Neural cell (in vitro differentiated cells): Measurements from ENCODE around the gene HNRNPUL1. TPM values are rescaled to one million over a fixed set of nuclear protein-coding genes. Genes with fewer than 3 reads are reported as not detected.

ENCODE experiments used
- H2AFZ ChIP-seq: fragments of 200-600, 300-800 bp; sonication (generic), shearing (Covaris generic); 2 replicates; pipeline ENCODE4 v1.6.0; 2014; ENCODE audit warnings: low read depth, mild to moderate bottlenecking, antibody characterized with exemption, low read length, moderate library complexity
- H3F3A ChIP-seq: fragments of 200-600 bp; shearing (Covaris generic); 2 replicates; pipeline ENCODE4 v1.6.1; 2016; ENCODE audit warnings: mild to moderate bottlenecking, moderate library complexity, mixed read lengths, antibody characterized with exemption, low read length; ENCODE audit not compliant: insufficient read depth, poor library complexity, severe bottlenecking
- H3K27ac ChIP-seq: fragments of 200-600, 300-800 bp; sonication (generic), shearing (Covaris generic); 2 replicates; pipeline ENCODE4 v1.5.1; 2014; ENCODE audit warnings: mild to moderate bottlenecking, low read length, moderate library complexity
- H3K27me3 ChIP-seq: fragments of 300-800, 200-600 bp; sonication (generic), shearing (Covaris generic); 2 replicates; pipeline ENCODE4 v1.6.0; 2014; ENCODE audit warnings: mild to moderate bottlenecking, low read depth, low read length, moderate library complexity; ENCODE audit not compliant: insufficient read depth
- H3K36me3 ChIP-seq: fragments of 300-800, 200-600 bp; sonication (generic), shearing (Covaris generic); 2 replicates; pipeline ENCODE4 v1.5.1; 2014; ENCODE audit warnings: mild to moderate bottlenecking, antibody characterized with exemption, low read length, moderate library complexity; ENCODE audit not compliant: insufficient read depth
- H3K4me2 ChIP-seq: fragments of 300-800, 200-600 bp; sonication (generic), shearing (Covaris generic); 2 replicates; pipeline ENCODE4 v1.6.0; 2014; ENCODE audit warnings: mild to moderate bottlenecking, low read length
- H3K4me3 ChIP-seq: fragments of 300-800, 200-600 bp; sonication (generic), shearing (Covaris generic); 2 replicates; pipeline ENCODE4 v1.5.1; 2014; ENCODE audit warnings: mild to moderate bottlenecking, low read length, moderate library complexity
- H3K79me2 ChIP-seq: fragments of 200-600 bp; shearing (Covaris generic); replicated peaks from 2 replicates; pipeline ENCODE4 v1.6.0; 2014; ENCODE audit warnings: mild to moderate bottlenecking, low read length, moderate library complexity; ENCODE audit not compliant: insufficient read depth
- H3K9ac ChIP-seq: fragments of 300-800, 200-600 bp; sonication (generic), shearing (Covaris generic); 2 replicates; pipeline ENCODE4 v1.6.1; 2016; ENCODE audit warnings: mild to moderate bottlenecking, low read length, mixed read lengths
- H3K9me2 ChIP-seq: fragments of 200-600 bp; shearing (Covaris generic); 2 replicates; pipeline ENCODE4 v1.6.1; 2016; ENCODE audit warnings: mild to moderate bottlenecking, low read length, mixed read lengths; ENCODE audit not compliant: insufficient read depth
- H3K9me3 ChIP-seq: fragments of 200-600, 300-800 bp; sonication (generic), shearing (Covaris generic); 2 replicates; pipeline ENCODE4 v1.6.1; 2016; ENCODE audit warnings: mild to moderate bottlenecking, mixed run types, low read length, moderate library complexity, mixed read lengths
- H4K20me1 ChIP-seq: fragments of 200-600 bp; shearing (Covaris generic); 2 replicates; pipeline ENCODE4 v1.6.1; 2016; ENCODE audit warnings: mild to moderate bottlenecking, mixed run types; ENCODE audit not compliant: insufficient read depth
- CTCF ChIP-seq: fragments of 450-650 bp; IDR thresholded peaks from 2 replicates; pipeline ENCODE4 v1.5.1; 2014; ENCODE audit warnings: antibody characterized with exemption, mild to moderate bottlenecking, moderate library complexity; ENCODE audit not compliant: poor library complexity, severe bottlenecking
- EP300 ChIP-seq: fragments of 450-650 bp; conservative IDR thresholded peaks from 2 replicates; pipeline ENCODE4 v1.6.1; 2014; ENCODE audit warnings: antibody characterized with exemption, mild to moderate bottlenecking, moderate library complexity; ENCODE audit not compliant: poor library complexity, severe bottlenecking
- EZH2 ChIP-seq: fragments of 200-600, 300-800 bp; shearing (Covaris generic), sonication (generic); IDR thresholded peaks from 2 replicates; pipeline ENCODE4 v1.6.1; 2014; ENCODE audit warnings: antibody characterized with exemption, low read length, borderline replicate concordance, mild to moderate bottlenecking; ENCODE audit not compliant: insufficient read depth, poor library complexity, severe bottlenecking
- MXI1 ChIP-seq: fragments of 450-650 bp; conservative IDR thresholded peaks from 2 replicates; pipeline ENCODE4 v1.6.1; 2014; ENCODE audit warnings: antibody characterized with exemption, mild to moderate bottlenecking; ENCODE audit not compliant: poor library complexity, severe bottlenecking
- POLR2AphosphoS5 ChIP-seq: IDR thresholded peaks from 2 replicates; pipeline ENCODE4 v1.6.1; 2012
- RAD21 ChIP-seq: fragments of 450-650 bp; conservative IDR thresholded peaks from 2 replicates; pipeline ENCODE4 v1.6.1; 2014; ENCODE audit warnings: antibody characterized with exemption, mild to moderate bottlenecking, moderate library complexity
- REST ChIP-seq: IDR thresholded peaks from 2 replicates; pipeline ENCODE4 v1.6.1; 2012; ENCODE audit warnings: borderline replicate concordance
- SMC3 ChIP-seq: fragments of 450-650 bp; conservative IDR thresholded peaks from 2 replicates; pipeline ENCODE4 v1.6.1; 2014; ENCODE audit warnings: antibody characterized with exemption, mild to moderate bottlenecking, moderate library complexity; ENCODE audit not compliant: poor library complexity
- TAF1 ChIP-seq: IDR thresholded peaks from 2 replicates; pipeline ENCODE4 v1.6.1; 2012; ENCODE audit warnings: low read depth
- polyA plus RNA-seq: library from polyadenylated mRNA; depleted of rRNA; stranded (reverse); fragments of >200 nt; gene quantifications from 2 replicates; pipeline ENCODE4 v1.2.3, GENCODE V29; 2014

The HNRNPUL1 gene
- polyA plus RNA-seq, 1 donor from 2014 or later, result 34.6 TPM

GRCh38 chr19:41310033-41310831 is 46.1 kb downstream of the HNRNPUL1 start, which contains the start of gene CCDC97:
Gene CCDC97 (plus strand): TSS chr19:41310172. CDS start chr19:41310311, 139 bp downstream.
- peak within 1 kb of the TSS; percentile 92 for H3K4me2 ChIP-seq
- peak; percentile 77 for TF ChIP-seq POLR2AphosphoS5
- TF ChIP-seq REST, result peak; percentile 78
- peak; percentile 58 for TF ChIP-seq EP300
- peak; percentile 55 for TF ChIP-seq SMC3
- no peak for TF ChIP-seq CTCF
- TF ChIP-seq RAD21, result peak; percentile 32
- peak; percentile 87 for TF ChIP-seq TAF1
- TF ChIP-seq MXI1, result peak; percentile 91
- TF ChIP-seq EZH2, result no peak
- no peaks in the 10 kb centered on the region for H4K20me1 ChIP-seq
- peak within 1 kb of the TSS; percentile 90 for H3K9ac ChIP-seq
- peak within 1 kb of the TSS; percentile 87 for H2AFZ ChIP-seq
- H3K9me3 ChIP-seq, result no peaks in the 10 kb centered on the region
- no peaks in the 10 kb centered on the region for H3K27me3 ChIP-seq
- H3K27ac ChIP-seq, result peak within 1 kb of the TSS; percentile 94
- H3F3A ChIP-seq, result no peaks in the 10 kb centered on the region
- no peaks in the 10 kb centered on the region for H3K9me2 ChIP-seq
- H3K4me3 ChIP-seq, result peak within 1 kb of the TSS; percentile 79
- no peaks in the 10 kb centered on the region for H3K36me3 ChIP-seq
- peaks cover 10% of the 10 kb centered on the region for H3K79me2 ChIP-seq

- peaks cover 10% of the 10 kb centered on the region for H3K79me2 ChIP-seq
- no peak overlapping the region for H3K27ac ChIP-seq
- peak overlapping the region; percentile 87 for H2AFZ ChIP-seq
- H3K4me2 ChIP-seq, result peak overlapping the region; percentile 92
- TF ChIP-seq EZH2 (no peak), EP300 (no peak), REST (no peak), POLR2AphosphoS5 (no peak), SMC3 (no peak), MXI1 (no peak), CTCF (no peak)
- no peaks in the 10 kb centered on the region for H3K27me3 ChIP-seq
- no peaks in the 10 kb centered on the region for H3K9me3 ChIP-seq
- no peaks in the 10 kb centered on the region for H3F3A ChIP-seq
- peak overlapping the region; percentile 79 for H3K4me3 ChIP-seq
- no peaks in the 10 kb centered on the region for H3K9me2 ChIP-seq
- peak overlapping the region; percentile 90 for H3K9ac ChIP-seq
- no peaks in the 10 kb centered on the region for H3K36me3 ChIP-seq
- H4K20me1 ChIP-seq, result no peaks in the 10 kb centered on the region
These were observed 46.9 kb downstream of the HNRNPUL1 start for GRCh38 chr19:41311072-41311471.
